PFSK-1 (cell line): ENCODE data around the gene CFAP410.

Experiments
- FOXP2 ChIP-seq: optimal IDR thresholded peaks from 2 replicates; pipeline ENCODE3; 2011; ENCODE audit warnings: borderline replicate concordance, control low read depth, inconsistent platforms; ENCODE audit not compliant: insufficient read depth; ENCODE audit errors: extremely low read length, extremely low read depth
- POLR2AphosphoS5 ChIP-seq: IDR thresholded peaks from 2 replicates; pipeline ENCODE4 v1.6.1; 2012; ENCODE audit warnings: low read depth, mild to moderate bottlenecking, control low read depth, low read length, moderate library complexity
- SIN3A ChIP-seq: IDR thresholded peaks from 2 replicates; pipeline ENCODE4 v1.6.1; 2012; ENCODE audit warnings: mild to moderate bottlenecking, low read length, moderate library complexity, borderline replicate concordance; ENCODE audit not compliant: insufficient read depth
- TAF1 ChIP-seq: IDR thresholded peaks from 2 replicates; pipeline ENCODE4 v1.6.1; 2012; ENCODE audit warnings: low read length, control low read depth, borderline replicate concordance; ENCODE audit not compliant: insufficient read depth
- TF ChIP-seq, protein P1 (sequence below), 2 experiments: IDR thresholded peaks; 2 replicates each; pipeline versions ENCODE4 v1.6.1 to v1.8.0; 2011 to 2012; ENCODE audit warnings: low read depth in 2 of 2, low read length in 2 of 2, control low read depth in 1 of 2, inconsistent platforms in 1 of 2, mild to moderate bottlenecking in 1 of 2, moderate library complexity in 1 of 2; ENCODE audit not compliant: insufficient read depth in 1 of 2

Gene CFAP410

DNA sequence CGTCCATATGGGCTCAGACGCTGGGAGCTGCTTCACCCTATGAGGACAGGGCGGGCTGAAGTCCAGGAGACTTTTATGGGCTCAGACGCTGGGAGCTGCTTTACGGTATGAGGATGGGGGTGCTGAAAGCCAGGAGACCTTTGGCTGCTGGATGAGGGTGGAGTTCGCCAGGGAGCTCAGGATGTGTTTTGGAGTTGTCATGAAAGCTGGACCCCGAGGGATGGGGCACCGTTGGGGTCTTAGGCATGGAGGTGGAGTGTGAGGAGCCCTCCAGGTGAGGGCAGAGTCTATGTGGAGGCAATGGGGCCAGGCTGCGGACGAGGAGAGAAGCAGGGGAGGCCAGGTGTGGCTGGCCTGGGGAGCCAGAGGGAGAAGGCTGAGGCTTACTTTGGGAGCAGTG is 41.7 kb upstream of the CFAP410 start:
- TF ChIP-seq, protein P1, sequence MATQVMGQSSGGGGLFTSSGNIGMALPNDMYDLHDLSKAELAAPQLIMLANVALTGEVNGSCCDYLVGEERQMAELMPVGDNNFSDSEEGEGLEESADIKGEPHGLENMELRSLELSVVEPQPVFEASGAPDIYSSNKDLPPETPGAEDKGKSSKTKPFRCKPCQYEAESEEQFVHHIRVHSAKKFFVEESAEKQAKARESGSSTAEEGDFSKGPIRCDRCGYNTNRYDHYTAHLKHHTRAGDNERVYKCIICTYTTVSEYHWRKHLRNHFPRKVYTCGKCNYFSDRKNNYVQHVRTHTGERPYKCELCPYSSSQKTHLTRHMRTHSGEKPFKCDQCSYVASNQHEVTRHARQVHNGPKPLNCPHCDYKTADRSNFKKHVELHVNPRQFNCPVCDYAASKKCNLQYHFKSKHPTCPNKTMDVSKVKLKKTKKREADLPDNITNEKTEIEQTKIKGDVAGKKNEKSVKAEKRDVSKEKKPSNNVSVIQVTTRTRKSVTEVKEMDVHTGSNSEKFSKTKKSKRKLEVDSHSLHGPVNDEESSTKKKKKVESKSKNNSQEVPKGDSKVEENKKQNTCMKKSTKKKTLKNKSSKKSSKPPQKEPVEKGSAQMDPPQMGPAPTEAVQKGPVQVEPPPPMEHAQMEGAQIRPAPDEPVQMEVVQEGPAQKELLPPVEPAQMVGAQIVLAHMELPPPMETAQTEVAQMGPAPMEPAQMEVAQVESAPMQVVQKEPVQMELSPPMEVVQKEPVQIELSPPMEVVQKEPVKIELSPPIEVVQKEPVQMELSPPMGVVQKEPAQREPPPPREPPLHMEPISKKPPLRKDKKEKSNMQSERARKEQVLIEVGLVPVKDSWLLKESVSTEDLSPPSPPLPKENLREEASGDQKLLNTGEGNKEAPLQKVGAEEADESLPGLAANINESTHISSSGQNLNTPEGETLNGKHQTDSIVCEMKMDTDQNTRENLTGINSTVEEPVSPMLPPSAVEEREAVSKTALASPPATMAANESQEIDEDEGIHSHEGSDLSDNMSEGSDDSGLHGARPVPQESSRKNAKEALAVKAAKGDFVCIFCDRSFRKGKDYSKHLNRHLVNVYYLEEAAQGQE (IDR thresholded peaks at IDR 0.05; ENCODE audit: insufficient read depth in 1 of 2, low read depth in 2 of 2, low read length in 2 of 2): no peak
- no peak for TF ChIP-seq FOXP2
- no peak for TF ChIP-seq TAF1
- TF ChIP-seq POLR2AphosphoS5: no peak
- TF ChIP-seq SIN3A: no peak

DNA sequence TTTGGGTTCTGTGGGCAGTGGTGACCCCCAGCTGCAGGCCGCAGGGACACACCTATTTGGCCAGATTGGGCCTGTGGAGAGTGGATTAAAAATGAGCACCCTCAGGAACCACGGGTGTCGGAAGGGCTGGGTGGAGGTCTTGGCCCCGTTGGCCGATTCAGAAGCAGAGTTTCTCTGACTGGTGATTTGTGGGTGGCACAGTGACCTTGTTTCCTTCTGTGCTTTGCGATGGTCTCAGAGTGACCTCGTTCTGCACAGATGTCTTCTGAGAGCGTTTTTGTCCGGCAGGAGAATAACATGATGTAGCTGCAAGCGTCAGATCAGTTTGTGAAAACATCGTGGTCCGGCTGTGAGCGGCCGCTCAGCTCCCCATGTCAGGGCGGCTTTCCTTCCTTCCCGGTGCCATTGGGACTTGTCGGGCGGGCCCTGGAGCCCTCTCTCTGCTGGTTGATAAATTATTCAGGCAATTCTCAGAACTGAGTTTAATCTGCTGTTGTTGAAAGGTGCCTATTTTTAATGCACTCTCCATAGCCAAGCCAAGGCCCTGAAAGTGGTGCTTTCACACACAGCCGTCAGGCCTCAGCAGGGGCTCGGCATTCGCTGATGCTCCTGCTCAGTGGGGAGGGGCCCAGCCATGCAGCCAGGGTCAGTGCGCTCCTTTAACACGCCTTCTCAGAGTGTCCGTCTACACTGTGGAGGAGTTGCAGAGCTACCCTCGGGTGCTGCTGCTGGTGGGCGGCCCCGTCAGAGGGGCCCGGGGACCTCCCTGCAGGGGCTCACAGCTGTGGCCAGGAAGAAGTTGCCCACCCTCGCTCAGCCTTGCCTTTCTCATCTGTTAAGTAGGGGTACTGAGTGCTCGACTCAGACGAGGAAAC is 41.0 kb upstream of the CFAP410 start:
- TF ChIP-seq SIN3A (no peak), TAF1 (no peak), FOXP2 (no peak), POLR2AphosphoS5 (no peak)
- TF ChIP-seq, protein P1 (IDR thresholded peaks at IDR 0.05; ENCODE audit: insufficient read depth in 1 of 2, low read depth in 2 of 2, low read length in 2 of 2): no peak

DNA sequence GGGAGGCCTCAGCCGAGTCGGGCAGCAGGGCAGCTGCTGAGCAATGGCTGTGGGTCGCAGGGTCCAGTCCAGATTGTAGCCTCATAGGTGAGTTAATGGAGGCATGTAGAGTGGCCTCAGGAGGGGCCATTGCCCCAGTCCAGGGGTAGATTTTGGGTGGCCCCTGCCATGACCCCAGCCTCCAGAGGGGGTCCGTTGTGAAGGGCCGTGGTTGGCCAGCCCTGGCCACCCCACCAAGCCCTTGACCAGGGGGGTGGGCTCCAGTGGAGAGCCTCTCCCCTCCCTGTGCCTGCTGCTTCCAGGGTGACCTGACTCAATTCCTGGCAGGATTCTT is 40.3 kb upstream of the CFAP410 start:
- TF ChIP-seq, protein P1 (IDR thresholded peaks at IDR 0.05; ENCODE audit: insufficient read depth in 1 of 2, low read depth in 2 of 2, low read length in 2 of 2): no peak
- TF ChIP-seq POLR2AphosphoS5 (no peak), SIN3A (no peak), TAF1 (no peak), FOXP2 (no peak)

DNA sequence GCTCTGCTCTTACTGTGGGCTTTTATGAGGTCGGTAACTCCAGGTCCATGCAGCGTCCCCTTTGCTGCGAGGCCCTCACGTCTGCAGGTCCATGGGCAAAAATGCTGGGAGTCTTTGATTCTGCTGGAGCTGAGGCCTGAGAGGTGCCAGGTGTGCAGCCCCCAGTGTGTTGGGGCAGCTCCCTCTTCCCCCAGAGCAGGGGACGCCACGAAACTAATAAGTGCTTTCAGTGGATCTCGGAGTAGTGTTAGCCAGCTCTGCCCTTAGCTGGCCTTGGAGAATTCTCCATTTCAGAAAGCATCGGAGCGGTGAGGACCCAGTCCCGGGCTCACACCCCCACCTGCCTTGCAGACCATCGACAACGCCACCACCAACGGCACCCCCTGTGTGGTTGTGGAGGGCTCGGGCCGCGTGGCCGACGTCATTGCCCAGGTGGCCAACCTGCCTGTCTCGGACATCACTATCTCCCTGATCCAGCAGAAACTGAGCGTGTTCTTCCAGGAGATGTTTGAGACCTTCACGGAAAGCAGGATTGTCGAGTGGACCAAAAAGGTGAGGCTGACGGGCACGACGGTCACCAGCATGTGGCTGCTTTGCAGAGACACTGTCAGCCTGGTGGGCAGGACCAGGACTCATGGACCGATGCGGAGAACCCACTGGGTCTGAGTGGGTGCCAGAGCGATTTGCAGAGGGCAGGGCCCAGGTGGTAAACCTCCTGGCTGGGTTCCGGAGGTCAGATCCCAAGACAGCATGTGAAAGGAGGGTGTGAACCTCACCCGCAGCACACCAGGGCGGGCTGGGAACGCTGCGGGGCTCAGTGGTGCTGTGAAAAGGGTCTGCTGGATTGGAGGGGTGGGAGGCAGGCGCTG is 39.7 kb upstream of the CFAP410 start:
- no peak for TF ChIP-seq FOXP2
- TF ChIP-seq TAF1: no peak
- TF ChIP-seq SIN3A: no peak

DNA sequence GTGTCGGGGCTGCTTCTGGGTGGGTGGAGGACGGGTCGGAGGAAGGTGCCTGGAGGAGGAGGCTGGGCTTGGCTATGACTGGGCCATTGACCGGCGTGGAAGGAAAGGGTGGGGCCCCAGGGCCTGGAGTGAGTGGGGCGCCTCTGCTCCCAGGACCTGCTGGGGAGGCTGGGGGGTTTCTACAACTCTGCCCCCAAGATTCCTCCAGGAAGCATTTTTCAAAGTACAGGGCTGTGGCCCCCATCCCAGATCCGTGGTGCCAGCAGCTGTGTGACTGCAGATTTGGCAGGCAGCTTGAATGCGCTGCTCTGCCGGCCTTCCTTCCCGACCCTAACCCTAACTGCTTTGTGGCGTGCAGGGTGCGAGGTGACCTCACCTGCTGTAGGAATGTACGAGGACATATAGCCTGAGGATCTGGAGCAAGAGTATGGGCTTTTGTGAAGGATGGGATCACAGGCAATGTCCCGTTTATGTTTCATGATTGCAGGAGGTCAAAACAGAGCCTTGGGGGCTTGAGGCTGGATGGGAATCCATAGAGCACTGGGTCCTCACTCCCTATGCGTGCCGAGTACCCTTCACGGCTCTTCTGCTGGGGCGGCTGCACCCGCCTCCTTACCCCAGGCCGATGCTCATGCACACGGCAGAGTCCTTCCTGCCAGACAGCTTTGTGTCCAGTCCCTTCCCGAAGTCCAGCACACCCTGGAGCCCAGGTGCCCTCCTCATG is 38.9 kb upstream of the CFAP410 start:
- TF ChIP-seq TAF1 (no peak), SIN3A (no peak), FOXP2 (no peak), POLR2AphosphoS5 (no peak)
- TF ChIP-seq, protein P1 (IDR thresholded peaks at IDR 0.05; ENCODE audit: insufficient read depth in 1 of 2, low read depth in 2 of 2, low read length in 2 of 2): no peak
